ENCODE measurements around the gene TRIM16. TPM values are rescaled to one million over a fixed set of nuclear protein-coding genes. Genes with fewer than 3 reads are reported as not detected.
"Not testable (repeated sequence)": the region's sequence is repeated elsewhere in the genome, so short reads cannot be mapped to it uniquely, and the experiment has no call there.

TRIM16 gene
- total RNA-seq, result 25.5 to 34.2 TPM (median 32.4 TPM) in 3 replicates
- long read RNA-seq, transcript TRIM16-211 (5 exons, 1,979 nt), result major isoform, 6 of 89 reads
- long read RNA-seq, partial matches to known transcripts, result 74 of 89 reads
- long read RNA-seq, other reads (novel, unspliced or antisense), result 8 of 89 reads

GRCh38 chr17:15683824-15684478 lies at the start of gene TRIM16:
TRIM16 (minus strand) TSS chr17:15684311; CDS start chr17:15651609, 32,702 bp downstream.
- Mint-ChIP-seq H3K27ac (ENCODE audit: unreplicated experiment) (peak within 1 kb of the TSS; percentile 89), H3K4me1 (ENCODE audit: low read depth) (peaks cover 10% of the 10 kb centered on the region), H3K4me3 (ENCODE audit: unreplicated experiment) (peak within 1 kb of the TSS; percentile 93)
- not testable (repeated sequence) for H3K36me3 Mint-ChIP-seq (ENCODE audit: low read depth); DNase-seq (ENCODE audit: low spot score); H3K27me3 Mint-ChIP-seq (ENCODE audit: low read depth); H3K9me3 Mint-ChIP-seq (ENCODE audit: low read depth)
- peak; percentile 74 for TF ChIP-seq CTCF (IDR thresholded peaks at IDR 0.05)

- not testable (repeated sequence) for H3K4me3 Mint-ChIP-seq (ENCODE audit: unreplicated experiment); H3K27me3 Mint-ChIP-seq (ENCODE audit: low read depth); DNase-seq (ENCODE audit: low spot score); H3K36me3 Mint-ChIP-seq (ENCODE audit: low read depth); H3K27ac Mint-ChIP-seq (ENCODE audit: unreplicated experiment); H3K9me3 Mint-ChIP-seq (ENCODE audit: low read depth); H3K4me1 Mint-ChIP-seq (ENCODE audit: low read depth)
Measured at GRCh38 chr17:15733174-15733789, 49.2 kb upstream of the TRIM16 start.

GRCh38 chr17:15731900-15732299 lies 47.8 kb upstream of the TRIM16 start, which contains the start of gene TBC1D26:
TBC1D26 (plus strand) TSS chr17:15732283; CDS start chr17:15735349, 3,066 bp downstream.
- not testable (repeated sequence) for H3K36me3 Mint-ChIP-seq (ENCODE audit: low read depth); DNase-seq (ENCODE audit: low spot score); H3K9me3 Mint-ChIP-seq (ENCODE audit: low read depth); H3K27ac Mint-ChIP-seq (ENCODE audit: unreplicated experiment); H3K4me3 Mint-ChIP-seq (ENCODE audit: unreplicated experiment); H3K4me1 Mint-ChIP-seq (ENCODE audit: low read depth); H3K27me3 Mint-ChIP-seq (ENCODE audit: low read depth)

- H3K27me3 Mint-ChIP-seq (ENCODE audit: low read depth); H3K4me1 Mint-ChIP-seq (ENCODE audit: low read depth): not testable (repeated sequence)
Measured at GRCh38 chr17:15730535-15730934, 46.4 kb upstream of the TRIM16 start.

GRCh38 chr17:15716601-15717563 lies 32.8 kb upstream of the TRIM16 start:
- peaks cover 43% of the 10 kb centered on the region for H3K36me3 Mint-ChIP-seq (ENCODE audit: low read depth)
- peak overlapping the region; percentile 45 for H3K27ac Mint-ChIP-seq (ENCODE audit: unreplicated experiment)
- not testable (repeated sequence) for DNase-seq (ENCODE audit: low spot score); H3K4me1 Mint-ChIP-seq (ENCODE audit: low read depth); H3K4me3 Mint-ChIP-seq (ENCODE audit: unreplicated experiment); H3K27me3 Mint-ChIP-seq (ENCODE audit: low read depth)
- peaks cover 26% of the 10 kb centered on the region for H3K9me3 Mint-ChIP-seq (ENCODE audit: low read depth)

More at GRCh38 chr17:15730535-15730934, 46.4 kb upstream of the TRIM16 start:
- H3K9me3 Mint-ChIP-seq (ENCODE audit: low read depth); H3K4me3 Mint-ChIP-seq (ENCODE audit: unreplicated experiment); H3K36me3 Mint-ChIP-seq (ENCODE audit: low read depth); H3K27ac Mint-ChIP-seq (ENCODE audit: unreplicated experiment); DNase-seq (ENCODE audit: low spot score): not testable (repeated sequence)

- H3K4me3 Mint-ChIP-seq (ENCODE audit: unreplicated experiment); H3K27ac Mint-ChIP-seq (ENCODE audit: unreplicated experiment); H3K4me1 Mint-ChIP-seq (ENCODE audit: low read depth); DNase-seq (ENCODE audit: low spot score); H3K27me3 Mint-ChIP-seq (ENCODE audit: low read depth): not testable (repeated sequence)
- Mint-ChIP-seq H3K36me3 (ENCODE audit: low read depth) (peaks cover 51% of the 10 kb centered on the region), H3K9me3 (ENCODE audit: low read depth) (peaks cover 30% of the 10 kb centered on the region)
Measured at GRCh38 chr17:15708879-15709278, 24.8 kb upstream of the TRIM16 start.

GRCh38 chr17:15704813-15705212 lies 20.7 kb upstream of the TRIM16 start:
- H3K4me1 Mint-ChIP-seq (ENCODE audit: low read depth); H3K4me3 Mint-ChIP-seq (ENCODE audit: unreplicated experiment); H3K27me3 Mint-ChIP-seq (ENCODE audit: low read depth); H3K27ac Mint-ChIP-seq (ENCODE audit: unreplicated experiment); DNase-seq (ENCODE audit: low spot score): not testable (repeated sequence)
- H3K9me3 Mint-ChIP-seq (ENCODE audit: low read depth), result peaks cover 24% of the 10 kb centered on the region
- peaks cover 46% of the 10 kb centered on the region for H3K36me3 Mint-ChIP-seq (ENCODE audit: low read depth)

- Mint-ChIP-seq H3K9me3 (ENCODE audit: low read depth) (peaks cover 20% of the 10 kb centered on the region), H3K36me3 (ENCODE audit: low read depth) (peaks cover 42% of the 10 kb centered on the region)
- not testable (repeated sequence) for H3K4me1 Mint-ChIP-seq (ENCODE audit: low read depth); H3K27me3 Mint-ChIP-seq (ENCODE audit: low read depth); H3K27ac Mint-ChIP-seq (ENCODE audit: unreplicated experiment); H3K4me3 Mint-ChIP-seq (ENCODE audit: unreplicated experiment); DNase-seq (ENCODE audit: low spot score)
Measured at GRCh38 chr17:15704239-15704638, 20.1 kb upstream of the TRIM16 start.

- H3K4me3 Mint-ChIP-seq (ENCODE audit: unreplicated experiment), result peak overlapping the region; percentile 85
- peak overlapping the region; percentile 87 for H3K27ac Mint-ChIP-seq (ENCODE audit: unreplicated experiment)
- not testable (repeated sequence) for H3K4me1 Mint-ChIP-seq (ENCODE audit: low read depth); H3K27me3 Mint-ChIP-seq (ENCODE audit: low read depth); H3K9me3 Mint-ChIP-seq (ENCODE audit: low read depth); DNase-seq (ENCODE audit: low spot score)
- H3K36me3 Mint-ChIP-seq (ENCODE audit: low read depth), result peaks cover 12% of the 10 kb centered on the region
Measured at GRCh38 chr17:15699937-15700336, 15.8 kb upstream of the TRIM16 start.

- not testable (repeated sequence) for H3K27me3 Mint-ChIP-seq (ENCODE audit: low read depth); H3K9me3 Mint-ChIP-seq (ENCODE audit: low read depth); H3K4me1 Mint-ChIP-seq (ENCODE audit: low read depth)
- DNase-seq (ENCODE audit: low spot score), result peak; percentile 100
- Mint-ChIP-seq H3K27ac (ENCODE audit: unreplicated experiment) (peak within 1 kb of the TSS; percentile 87), H3K36me3 (ENCODE audit: low read depth) (peaks cover 10% of the 10 kb centered on the region), H3K4me3 (ENCODE audit: unreplicated experiment) (peak within 1 kb of the TSS; percentile 85)
Measured at GRCh38 chr17:15699413-15699924, 15.4 kb upstream of the TRIM16 start, which contains the start of gene ZNF286A. ZNF286A (plus strand) TSS chr17:15699752; CDS start chr17:15700330, 578 bp downstream.

- not testable (repeated sequence) for DNase-seq (ENCODE audit: low spot score); H3K36me3 Mint-ChIP-seq (ENCODE audit: low read depth)
- H3K27ac Mint-ChIP-seq (ENCODE audit: unreplicated experiment), result peak overlapping the region; percentile 12
Measured at GRCh38 chr17:15698967-15699366, 14.9 kb upstream of the TRIM16 start.

More at GRCh38 chr17:15698967-15699366, 14.9 kb upstream of the TRIM16 start:
- H3K4me1 Mint-ChIP-seq (ENCODE audit: low read depth); H3K9me3 Mint-ChIP-seq (ENCODE audit: low read depth); H3K27me3 Mint-ChIP-seq (ENCODE audit: low read depth): not testable (repeated sequence)
- peak overlapping the region; percentile 85 for H3K4me3 Mint-ChIP-seq (ENCODE audit: unreplicated experiment)

All from chondrocyte (in vitro differentiated cells).